ENCODE measurements around the gene FAT2. TPM values are rescaled to one million over a fixed set of nuclear protein-coding genes. Genes with fewer than 3 reads are reported as not detected.

FAT2 gene
- total RNA-seq, result under 0.01 and 0.13 TPM in 2 replicates

GRCh38 chr5:151591144-151591819 is at the start of gene FAT2:
FAT2 (minus strand) TSS chr5:151591331; CDS start chr5:151568931, 22,400 bp downstream.

Other genes with a start within 250 kb of the FAT2 start
- not detected in 2 replicates for gene SLC36A2, start 243.8 kb downstream of the FAT2 start, total RNA-seq
- 7.0 and 8.1 TPM in 2 replicates for gene SLC36A1, start 143.7 kb downstream of the FAT2 start, total RNA-seq
- gene SPARC, start 95.6 kb upstream of the FAT2 start, total RNA-seq, result 877 and 1,916 TPM in 2 replicates
- gene ATOX1, start 167.3 kb upstream of the FAT2 start, total RNA-seq, result 94.9 and 106 TPM in 2 replicates
- gene G3BP1, start 180.6 kb upstream of the FAT2 start, total RNA-seq, result 151 and 166 TPM in 2 replicates